ENCODE data around the gene DOCK11.

Gene DOCK11

DNA sequence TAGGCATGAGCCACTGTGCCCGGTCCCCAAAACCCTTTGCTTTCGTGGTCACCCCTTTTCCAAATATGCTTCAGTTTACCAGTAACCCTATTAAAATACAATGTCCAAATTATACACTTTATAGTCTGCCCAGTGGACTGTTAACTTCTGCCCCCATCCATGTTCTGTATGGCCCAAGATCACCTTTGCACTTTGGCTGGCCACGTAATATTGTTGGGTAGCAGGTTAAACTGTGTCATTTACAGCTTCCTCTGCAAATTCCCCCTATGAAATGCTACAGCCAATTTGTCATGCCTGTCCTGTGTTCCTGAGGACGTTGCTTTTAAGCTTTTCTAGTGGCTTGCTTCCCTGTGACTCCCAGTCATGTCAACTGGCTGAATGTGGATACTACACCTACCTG is 130.7 kb downstream of the DOCK11 start:
- no peak overlapping the region for H3K4me3 Mint-ChIP-seq
- peak overlapping the region; percentile 9 for H3K27ac Mint-ChIP-seq
- H3K36me3 Mint-ChIP-seq, result peaks cover 4% of the 10 kb centered on the region in 2 donors
- ATAC-seq (replicated peaks), result no peak
- DNase-seq, result no peak
- H3K4me1 Mint-ChIP-seq, result peaks cover 0 to 2% of the 10 kb centered on the region in 2 donors
- H3K9me3 Mint-ChIP-seq, result no peaks in the 10 kb centered on the region
- no peaks in the 10 kb centered on the region for H3K27me3 Mint-ChIP-seq

- DNase-seq (no peak), ATAC-seq (replicated peaks) (peak; percentile 32 to 47)
Measured at GRCh38 chrX:118627084-118627758, 131.6 kb downstream of the DOCK11 start.

GRCh38 chrX:118630848-118631247 is 135.2 kb downstream of the DOCK11 start:
- ATAC-seq (replicated peaks) (no peak), DNase-seq (no peak)
- H3K4me1 Mint-ChIP-seq, result peaks cover 9 to 23% of the 10 kb centered on the region in 2 donors
- H3K27ac Mint-ChIP-seq, result no peak overlapping the region
- no peaks in the 10 kb centered on the region for H3K27me3 Mint-ChIP-seq
- H3K9me3 Mint-ChIP-seq, result peaks cover 0 to 4% of the 10 kb centered on the region in 2 donors
- no peak overlapping the region for H3K4me3 Mint-ChIP-seq
- peaks cover 15 to 24% of the 10 kb centered on the region in 2 donors for H3K36me3 Mint-ChIP-seq

More at GRCh38 chrX:118627084-118627758, 131.6 kb downstream of the DOCK11 start:
- no peaks in the 10 kb centered on the region for H3K27me3 Mint-ChIP-seq
- H3K36me3 Mint-ChIP-seq, result peaks cover 4 to 5% of the 10 kb centered on the region in 2 donors
- no peak overlapping the region for H3K4me3 Mint-ChIP-seq
- peaks cover 2 to 7% of the 10 kb centered on the region in 2 donors for H3K4me1 Mint-ChIP-seq
- no peak overlapping the region for H3K27ac Mint-ChIP-seq
- H3K9me3 Mint-ChIP-seq, result no peaks in the 10 kb centered on the region

DNA sequence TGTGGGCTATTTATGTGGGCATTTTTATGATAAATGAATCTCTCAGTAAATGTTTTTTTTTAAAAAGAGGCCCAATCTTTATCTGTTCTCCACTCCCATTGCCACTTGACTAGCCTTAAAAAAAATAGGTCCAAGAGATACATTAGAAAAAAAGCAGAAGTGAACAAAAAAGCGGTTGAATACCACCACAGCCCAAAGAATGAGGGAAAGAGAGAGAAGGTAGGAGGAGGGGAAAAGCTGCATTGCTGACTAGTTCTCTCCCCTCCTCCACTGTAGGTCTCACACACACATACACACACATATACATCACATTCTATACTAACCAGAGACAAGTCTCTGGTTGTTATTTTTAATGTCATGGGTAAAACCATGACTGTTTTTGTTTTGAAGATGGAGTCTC is 136.0 kb downstream of the DOCK11 start:
- ATAC-seq (replicated peaks) (peak; percentile 89 to 91), DNase-seq (no peak)
- Mint-ChIP-seq H3K9me3 (peaks cover 0 to 4% of the 10 kb centered on the region in 2 donors), H3K4me3 (no peak overlapping the region), H3K36me3 (peaks cover 15 to 24% of the 10 kb centered on the region in 2 donors), H3K4me1 (peaks cover 9 to 23% of the 10 kb centered on the region in 2 donors), H3K27ac (peak overlapping the region; percentile 82), H3K27me3 (no peaks in the 10 kb centered on the region)

DNA sequence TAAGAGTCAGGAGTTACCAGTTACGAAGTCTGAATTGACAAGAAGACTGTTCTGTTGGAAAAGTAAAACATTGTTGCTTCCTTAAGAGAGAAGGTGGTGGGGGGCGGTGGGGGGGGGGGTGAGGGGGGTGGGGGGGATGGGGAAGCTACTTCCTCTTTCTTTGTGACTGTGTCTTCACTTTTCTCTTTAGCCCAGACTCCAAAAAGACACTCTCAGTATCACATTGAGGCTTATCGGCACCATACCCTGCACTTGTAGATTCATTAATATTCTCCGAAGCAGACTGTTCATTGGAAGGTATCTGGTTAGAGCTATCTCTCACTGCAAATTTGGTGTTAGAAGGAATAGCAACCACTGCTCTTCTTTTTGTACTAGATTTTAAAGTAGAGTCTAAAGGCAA is 137.2 kb downstream of the DOCK11 start:
- peak overlapping the region; percentile 85 for H3K27ac Mint-ChIP-seq
- peak; percentile 78 to 80 for ATAC-seq (replicated peaks)

DNA sequence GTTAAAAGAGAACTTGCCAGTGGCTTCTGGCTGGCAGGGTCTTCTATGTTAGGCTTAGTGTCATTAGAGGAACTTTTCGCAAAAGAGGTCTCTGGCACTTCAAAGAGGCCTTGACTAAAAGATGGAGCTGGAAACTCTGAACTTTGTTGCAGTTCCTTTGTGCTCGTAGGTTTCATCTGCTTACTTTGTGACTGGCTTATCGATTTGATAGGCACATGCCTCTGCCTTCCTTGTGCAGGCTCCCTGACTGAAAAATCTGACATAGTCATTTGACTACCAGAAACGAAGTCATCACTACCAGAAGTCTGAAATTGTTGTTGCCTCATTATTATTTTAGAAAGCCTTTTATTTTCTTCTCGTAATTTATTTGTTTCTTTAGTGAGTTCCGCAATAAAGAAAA is 137.9 kb downstream of the DOCK11 start:
- Mint-ChIP-seq H3K9me3 (peaks cover 0 to 4% of the 10 kb centered on the region in 2 donors), H3K4me1 (peaks cover 11 to 23% of the 10 kb centered on the region in 2 donors), H3K36me3 (peaks cover 13 to 24% of the 10 kb centered on the region in 2 donors), H3K4me3 (no peak overlapping the region), H3K27me3 (no peaks in the 10 kb centered on the region), H3K27ac (peak overlapping the region; percentile 75)
- no peak for DNase-seq
- ATAC-seq (replicated peaks), result no peak

More for the DNA sequence above, 137.2 kb downstream of the DOCK11 start:
- Mint-ChIP-seq H3K9me3 (peaks cover 0 to 4% of the 10 kb centered on the region in 2 donors), H3K27me3 (no peaks in the 10 kb centered on the region), H3K4me3 (peak overlapping the region; percentile 11 to 39), H3K36me3 (peaks cover 13 to 24% of the 10 kb centered on the region in 2 donors), H3K4me1 (peaks cover 11 to 23% of the 10 kb centered on the region in 2 donors)
- DNase-seq, result no peak

- DNase-seq (no peak), ATAC-seq (replicated peaks) (no peak)
- Mint-ChIP-seq H3K36me3 (peaks cover 13 to 24% of the 10 kb centered on the region in 2 donors), H3K4me3 (no peak overlapping the region), H3K27ac (no peak overlapping the region), H3K27me3 (no peaks in the 10 kb centered on the region), H3K9me3 (peaks cover 0 to 4% of the 10 kb centered on the region in 2 donors), H3K4me1 (peaks cover 11 to 23% of the 10 kb centered on the region in 2 donors)
Measured at GRCh38 chrX:118634336-118634735, 138.7 kb downstream of the DOCK11 start.

- Mint-ChIP-seq H3K4me3 (no peak overlapping the region), H3K4me1 (peaks cover 8 to 10% of the 10 kb centered on the region in 2 donors), H3K9me3 (no peaks in the 10 kb centered on the region), H3K27me3 (no peaks in the 10 kb centered on the region), H3K27ac (peak overlapping the region; percentile 22), H3K36me3 (peaks cover 11 to 14% of the 10 kb centered on the region in 2 donors)
- ATAC-seq (replicated peaks) (no peak), DNase-seq (no peak)
Measured at GRCh38 chrX:118637997-118638396, 142.4 kb downstream of the DOCK11 start.

GRCh38 chrX:118644378-118644777 is 148.8 kb downstream of the DOCK11 start:
- H3K9me3 Mint-ChIP-seq, result no peaks in the 10 kb centered on the region
- H3K4me3 Mint-ChIP-seq, result no peak overlapping the region
- DNase-seq, result no peak
- H3K36me3 Mint-ChIP-seq, result peaks cover 7 to 11% of the 10 kb centered on the region in 2 donors
- ATAC-seq (replicated peaks), result peak; percentile 56 to 75
- H3K27ac Mint-ChIP-seq, result no peak overlapping the region
- H3K27me3 Mint-ChIP-seq, result no peaks in the 10 kb centered on the region
- peaks cover 0 to 10% of the 10 kb centered on the region in 2 donors for H3K4me1 Mint-ChIP-seq

- Mint-ChIP-seq H3K27ac (no peak overlapping the region), H3K4me1 (peaks cover 8% of the 10 kb centered on the region in 2 donors), H3K9me3 (no peaks in the 10 kb centered on the region), H3K36me3 (peaks cover 6 to 9% of the 10 kb centered on the region in 2 donors), H3K27me3 (no peaks in the 10 kb centered on the region), H3K4me3 (no peak overlapping the region)
- ATAC-seq (replicated peaks) (no peak), DNase-seq (no peak)
Measured at GRCh38 chrX:118652717-118653116, 157.1 kb downstream of the DOCK11 start.

DNA sequence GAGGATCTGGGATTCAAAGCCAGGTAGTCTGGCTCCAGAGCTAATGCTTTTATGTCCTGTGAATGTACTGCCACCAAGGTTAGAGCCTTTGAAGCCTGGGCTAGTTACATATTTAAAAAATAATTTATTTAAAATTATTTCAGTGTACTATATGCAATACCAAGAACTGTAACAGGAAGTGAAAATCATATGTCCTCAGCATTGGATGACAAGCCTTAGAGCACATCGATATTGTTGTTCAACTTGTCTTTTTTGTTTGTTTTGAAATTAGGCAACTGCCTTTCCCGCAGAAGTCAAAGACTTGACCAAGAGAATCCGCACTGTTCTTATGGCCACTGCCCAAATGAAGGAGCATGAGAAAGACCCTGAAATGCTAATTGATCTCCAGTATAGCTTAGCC is 158.7 kb downstream of the DOCK11 start:
- Mint-ChIP-seq H3K4me3 (peak overlapping the region in 1 of 2 donors; percentile 35), H3K36me3 (peaks cover 12 to 13% of the 10 kb centered on the region in 2 donors), H3K27me3 (no peaks in the 10 kb centered on the region), H3K27ac (no peak overlapping the region), H3K4me1 (peaks cover 11 to 12% of the 10 kb centered on the region in 2 donors), H3K9me3 (no peaks in the 10 kb centered on the region)
- DNase-seq (no peak), ATAC-seq (replicated peaks) (peak; percentile 51 to 66)

DNA sequence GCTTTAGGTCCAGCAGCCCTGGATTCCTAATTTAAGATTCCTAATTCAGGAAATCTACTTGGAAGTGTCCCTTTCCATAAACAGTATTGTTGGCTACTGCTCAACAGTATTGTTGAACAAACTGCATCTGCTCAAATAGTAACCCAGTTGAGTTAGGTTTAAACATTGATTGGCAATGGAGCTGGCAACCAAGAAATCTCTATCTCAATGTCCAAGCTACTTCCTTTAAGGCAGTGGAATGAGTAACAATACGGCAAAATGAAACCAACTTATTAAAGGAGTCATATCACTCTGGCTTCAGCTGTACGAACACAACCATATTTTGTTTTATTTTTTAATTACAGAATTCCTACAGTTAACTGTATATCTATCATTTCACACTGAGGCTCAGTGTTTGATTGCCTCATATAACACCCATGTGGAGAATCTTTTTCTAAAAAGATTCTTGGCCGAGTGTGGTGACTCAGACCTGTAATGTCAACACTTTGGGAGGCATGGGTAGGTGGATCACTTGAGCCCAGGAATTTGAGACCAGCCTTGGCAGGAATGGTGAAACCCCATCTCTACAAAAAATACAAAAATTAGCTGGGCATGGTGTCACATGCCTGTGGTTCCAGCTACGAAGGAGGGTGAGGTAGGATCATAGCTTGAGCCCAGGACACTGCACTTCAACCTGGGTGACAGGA is 160.1 kb downstream of the DOCK11 start:
- Mint-ChIP-seq H3K27me3 (no peaks in the 10 kb centered on the region), H3K36me3 (peaks cover 14 to 16% of the 10 kb centered on the region in 2 donors), H3K4me3 (no peak overlapping the region), H3K27ac (no peak overlapping the region), H3K4me1 (peaks cover 11 to 12% of the 10 kb centered on the region in 2 donors), H3K9me3 (no peaks in the 10 kb centered on the region)
- ATAC-seq (replicated peaks) (no peak), DNase-seq (no peak)

DNA sequence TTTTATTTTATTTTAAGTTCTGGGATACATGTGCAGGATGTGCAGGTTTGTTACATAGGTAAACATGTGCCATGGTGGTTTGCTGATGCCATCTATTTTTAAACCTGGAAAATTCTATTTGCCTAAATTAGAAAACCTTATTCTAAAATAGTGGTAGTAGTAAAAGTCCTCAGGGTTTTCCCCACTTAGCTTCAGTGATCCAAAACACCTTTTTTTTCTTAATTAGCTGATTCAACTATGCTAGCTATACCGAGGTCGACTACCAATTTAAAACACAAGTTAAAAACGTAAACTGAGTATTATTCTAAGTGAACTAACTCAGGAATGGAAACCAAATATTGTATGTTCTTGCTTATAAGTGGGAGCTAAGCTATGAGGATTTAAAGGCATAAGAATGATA is 161.8 kb downstream of the DOCK11 start:
- H3K36me3 Mint-ChIP-seq, result peaks cover 23 to 26% of the 10 kb centered on the region in 2 donors
- H3K4me3 Mint-ChIP-seq, result no peak overlapping the region
- DNase-seq, result no peak
- H3K9me3 Mint-ChIP-seq, result no peaks in the 10 kb centered on the region
- ATAC-seq (replicated peaks), result peak; percentile 55 to 68
- H3K27me3 Mint-ChIP-seq, result no peaks in the 10 kb centered on the region
- H3K27ac Mint-ChIP-seq, result no peak overlapping the region
- peaks cover 11 to 17% of the 10 kb centered on the region in 2 donors for H3K4me1 Mint-ChIP-seq

GRCh38 chrX:118660085-118660484 is 164.5 kb downstream of the DOCK11 start:
- DNase-seq, result no peak
- Mint-ChIP-seq H3K9me3 (no peaks in the 10 kb centered on the region), H3K27ac (no peak overlapping the region), H3K4me3 (no peak overlapping the region), H3K4me1 (peaks cover 3 to 11% of the 10 kb centered on the region in 2 donors), H3K27me3 (no peaks in the 10 kb centered on the region), H3K36me3 (peaks cover 24 to 29% of the 10 kb centered on the region in 2 donors)
- no peak for ATAC-seq (replicated peaks)

DNA sequence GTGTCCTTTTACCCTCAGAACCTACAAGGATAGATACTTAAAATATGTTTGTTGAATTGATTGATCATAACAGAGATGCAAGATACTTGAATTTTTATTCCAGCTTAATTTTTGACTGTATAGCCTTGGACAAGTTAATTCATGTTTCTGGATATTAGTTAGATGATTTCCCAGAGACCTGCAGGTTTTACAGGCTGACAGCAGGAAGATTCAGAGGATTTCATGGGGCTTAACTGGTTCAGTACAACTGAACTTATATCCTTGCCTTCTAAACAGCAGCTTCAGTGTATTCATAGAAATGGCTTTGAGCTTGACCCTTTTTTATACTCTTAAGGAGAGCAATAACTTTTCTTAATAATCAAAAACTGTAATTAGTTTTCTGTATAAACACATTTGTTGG is 169.6 kb downstream of the DOCK11 start:
- Mint-ChIP-seq H3K27ac (no peak overlapping the region), H3K4me1 (peaks cover 0 to 5% of the 10 kb centered on the region in 2 donors), H3K9me3 (no peaks in the 10 kb centered on the region), H3K4me3 (no peak overlapping the region), H3K27me3 (no peaks in the 10 kb centered on the region), H3K36me3 (peaks cover 20 to 23% of the 10 kb centered on the region in 2 donors)
- DNase-seq (no peak), ATAC-seq (replicated peaks) (no peak)

Data from stimulated activated naive B cell treated with anti-CD40 and anti-IgM and Interleukin-4, amounts not matched to agents 10 μg/mL and 1 μg/mL and 100 μg/mL, for 72 hours (primary cell).